ELR (cell line): ENCODE results near the gene ATP1A4.

ENCODE experiments used
- DNase-seq: peaks from one replicate; pipeline ENCODE4 v3.0.0-alpha.2; 2015; ENCODE audit warnings: low read depth

The ATP1A4 gene

GRCh38 chr1:160171980-160172379 is 20.6 kb downstream of the ATP1A4 start:
- no peak for DNase-seq

GRCh38 chr1:160177231-160177630 is 25.8 kb downstream of the ATP1A4 start:
- DNase-seq = no peak

- DNase-seq = no peak
Observed at GRCh38 chr1:160177667-160178066, 26.3 kb downstream of the ATP1A4 start.

- DNase-seq = no peak
Observed at GRCh38 chr1:160178731-160179130, 27.3 kb downstream of the ATP1A4 start.

- DNase-seq = no peak
Observed at GRCh38 chr1:160179336-160179735, 27.9 kb downstream of the ATP1A4 start.

- no peak for DNase-seq
Observed at GRCh38 chr1:160186246-160186645, 34.8 kb downstream of the ATP1A4 start.

GRCh38 chr1:160186729-160187128 is 35.3 kb downstream of the ATP1A4 start:
- no peak for DNase-seq

GRCh38 chr1:160187407-160187806 is 36.0 kb downstream of the ATP1A4 start:
- no peak for DNase-seq

GRCh38 chr1:160188341-160188740 is 36.9 kb downstream of the ATP1A4 start:
- DNase-seq = no peak

GRCh38 chr1:160189649-160190625 is 38.5 kb downstream of the ATP1A4 start, which contains the start of gene CASQ1:
TSS of gene CASQ1 (plus strand) at chr1:160190575. CDS start at chr1:160190752, 177 bp downstream.
- peak; percentile 43 for DNase-seq

- no peak for DNase-seq
Observed at GRCh38 chr1:160191756-160192155, 40.4 kb downstream of the ATP1A4 start.

- peak; percentile 14 for DNase-seq
Observed at GRCh38 chr1:160192234-160192633, 40.8 kb downstream of the ATP1A4 start.

- DNase-seq = peak; percentile 93
Observed at GRCh38 chr1:160193091-160193819, 41.9 kb downstream of the ATP1A4 start.

GRCh38 chr1:160193832-160194736 is 42.7 kb downstream of the ATP1A4 start:
- no peak for DNase-seq

- no peak for DNase-seq
Observed at GRCh38 chr1:160194737-160195059, 43.3 kb downstream of the ATP1A4 start.

GRCh38 chr1:160196143-160196542 is 44.7 kb downstream of the ATP1A4 start:
- DNase-seq = no peak

- no peak for DNase-seq
Observed at GRCh38 chr1:160197231-160197630, 45.8 kb downstream of the ATP1A4 start.

GRCh38 chr1:160200786-160201185 is 49.4 kb downstream of the ATP1A4 start:
- DNase-seq = no peak

- no peak for DNase-seq
Observed at GRCh38 chr1:160204526-160205241, 53.3 kb downstream of the ATP1A4 start.

- peak; percentile 77 for DNase-seq
Observed at GRCh38 chr1:160205242-160206035, 54.0 kb downstream of the ATP1A4 start, which contains the start of gene PEA15. TSS of gene PEA15 (plus strand) at chr1:160205384. CDS start at chr1:160211545, 6,161 bp downstream.
